Endothelial cell of umbilical vein (primary cell): Measurements from ENCODE around the gene NFKBIL1. TPM values are rescaled to one million over a fixed set of nuclear protein-coding genes. Genes with fewer than 3 reads are reported as not detected.
A peak's percentile ranks its signal among the peaks of the same experiment; 100 is the strongest.

Source experiments
- BruUV-seq: library from RNA; stranded (reverse); fragments of 400-500 nt; replicated peaks from 2 replicates; lab custom pipeline; 2021; lab: Mats Ljungman, UMichigan
- CTCF ChIA-PET: fragments of 300-600, 350-600 bp; sonication (Branson Sonifier 250); formaldehyde crosslinking; loops from one replicate; lab custom pipeline; 2021; ENCODE audit warnings: antibody characterized with exemption, inconsistent platforms; lab: Charles Lee
- POLR2A ChIA-PET: fragments of 300-600, 350-600 bp; sonication (Branson Sonifier 250); formaldehyde crosslinking; loops from one replicate; lab custom pipeline; 2021; ENCODE audit warnings: antibody characterized with exemption, inconsistent platforms; lab: Charles Lee
- DNase-seq: peaks from one replicate; pipeline ENCODE4 v3.0.0-alpha.2; 2011; ENCODE audit warnings: low read depth, low spot score
- FAIRE-seq: peaks from 2 replicates; lab custom pipeline; 2011; peaks lifted over from hg19 to GRCh38; lab: Jason Lieb, UNC
- H2AFZ ChIP-seq: 2 replicates; pipeline ENCODE4 v1.6.0; 2012; ENCODE audit warnings: low read depth, low read length, control low read depth, inconsistent platforms
- H3K27ac ChIP-seq: 2 replicates; pipeline ENCODE4 v1.5.1; 2011; ENCODE audit warnings: low read depth, mild to moderate bottlenecking, control low read depth, low read length, moderate library complexity; ENCODE audit not compliant: insufficient read depth
- H3K27me3 ChIP-seq, 2 experiments: 2 replicates each; pipeline versions ENCODE4 v1.6.0 to v1.6.1; 2011; ENCODE audit warnings: low read length in 2 of 2, mixed read lengths in 1 of 2; ENCODE audit not compliant: control insufficient read depth in 2 of 2, insufficient read depth in 2 of 2
- H3K36me3 ChIP-seq, 2 experiments: 2 replicates in 1 of 2; 3 replicates in 1 of 2; pipeline ENCODE4 v1.5.1; 2011; ENCODE audit warnings: low read length in 2 of 2, mild to moderate bottlenecking in 1 of 2, moderate library complexity in 1 of 2; ENCODE audit not compliant: control insufficient read depth in 2 of 2, insufficient read depth in 2 of 2; ENCODE audit errors: extremely low read depth in 1 of 2
- H3K4me1 ChIP-seq: 3 replicates; pipeline ENCODE4 v1.5.1; 2011; ENCODE audit warnings: mild to moderate bottlenecking, low read length; ENCODE audit not compliant: control insufficient read depth, insufficient read depth; ENCODE audit errors: extremely low read depth
- H3K4me2 ChIP-seq: 2 replicates; pipeline ENCODE4 v1.6.1; 2011; ENCODE audit warnings: low read length, control low read depth, mixed read lengths; ENCODE audit not compliant: insufficient read depth
- H3K4me3 ChIP-seq, 3 experiments: fragments of 200-600 bp in 1 of 3; sonication (generic), shearing (Covaris generic) in 1 of 3; replicated peaks in 1 of 3; 2 replicates each; pipeline ENCODE4 v1.5.1; 2011 to 2016; ENCODE audit warnings: control low read depth in 3 of 3, low read length in 3 of 3, mild to moderate bottlenecking in 2 of 3, inconsistent platforms in 1 of 3, low read depth in 1 of 3, moderate library complexity in 1 of 3; ENCODE audit not compliant: insufficient read depth in 1 of 3
- H3K79me2 ChIP-seq: 2 replicates; pipeline ENCODE4 v1.6.0; 2012; ENCODE audit warnings: low read length, inconsistent platforms; ENCODE audit not compliant: control insufficient read depth, insufficient read depth
- H3K9ac ChIP-seq: replicated peaks from 2 replicates; pipeline ENCODE3; 2011; ENCODE audit warnings: low read length, control low read depth; ENCODE audit not compliant: insufficient read depth; ENCODE audit errors: extremely low read depth
- H3K9me1 ChIP-seq: replicated peaks from 3 replicates; pipeline ENCODE4 v1.6.0; 2011; ENCODE audit warnings: mild to moderate bottlenecking, low read length; ENCODE audit not compliant: control insufficient read depth, insufficient read depth; ENCODE audit errors: extremely low read depth
- H3K9me3 ChIP-seq: replicated peaks from 2 replicates; pipeline ENCODE4 v1.5.1; 2012; ENCODE audit warnings: low read length, inconsistent platforms; ENCODE audit not compliant: control insufficient read depth, insufficient read depth
- H4K20me1 ChIP-seq: replicated peaks from 2 replicates; pipeline ENCODE3; 2011; ENCODE audit warnings: mild to moderate bottlenecking, low read length; ENCODE audit not compliant: control insufficient read depth, insufficient read depth; ENCODE audit errors: extremely low read depth
- CTCF ChIP-seq, 2 donors: IDR thresholded peaks; 1 replicate in 1 of 2; 2 replicates in 1 of 2; pipeline ENCODE4 v1.5.1; 2011; ENCODE audit warnings: low read length in 2 of 2, mild to moderate bottlenecking in 2 of 2, moderate library complexity in 2 of 2, control low read depth in 1 of 2, inconsistent platforms in 1 of 2, low read depth in 1 of 2; ENCODE audit not compliant: insufficient read depth in 1 of 2; ENCODE audit errors: extremely low read depth in 1 of 2
- GATA2 ChIP-seq: IDR thresholded peaks from 2 replicates; pipeline ENCODE4 v1.7.0; 2011; ENCODE audit warnings: low read depth, mild to moderate bottlenecking, moderate library complexity, mixed read lengths, low read length; ENCODE audit not compliant: insufficient read length, insufficient read depth
- JUN ChIP-seq: IDR thresholded peaks from 2 replicates; pipeline ENCODE4 v1.6.1; 2011; ENCODE audit warnings: borderline replicate concordance, low read depth; ENCODE audit not compliant: insufficient read length, insufficient read depth
- MAX ChIP-seq: IDR thresholded peaks from 2 replicates; pipeline ENCODE4 v1.6.1; 2011; ENCODE audit not compliant: insufficient read depth, insufficient read length
- MYC ChIP-seq: IDR thresholded peaks from one replicate; pipeline ENCODE4 v1.6.1; 2011; ENCODE audit warnings: mild to moderate bottlenecking, low read depth, low read length
- POLR2A ChIP-seq: IDR thresholded peaks from 2 replicates; pipeline ENCODE4 v1.6.1; 2012; ENCODE audit warnings: low read depth, mild to moderate bottlenecking, control low read depth, low read length
- POLR2AphosphoS5 ChIP-seq: IDR thresholded peaks from 2 replicates; pipeline ENCODE4 v1.6.1; 2012; ENCODE audit warnings: low read depth, mild to moderate bottlenecking, control low read depth, low read length, moderate library complexity; ENCODE audit not compliant: insufficient read depth
- dilution Hi-C: fragments of 300-500 bp; cut with MboI; formaldehyde crosslinking; loops from one replicate; pipeline ENCODE4 v1.15.0; 2019; ENCODE audit warnings: low sequenced_read_pairs; ENCODE audit not compliant: extremely low pct_ligation_motif_present
- intact Hi-C: fragments of 100-400 bp; cut with micrococcal nuclease; formaldehyde crosslinking; loops from one replicate; pipeline ENCODE4 v1.10.0; 2022
- polyA plus RNA-seq, 4 experiments: library from polyadenylated mRNA; depleted of rRNA in 3 of 4; stranded (reverse) in 3 of 4; unstranded in 1 of 4; fragments of >200 nt; gene quantifications; 2 replicates each; pipeline versions ENCODE4 v1.2.1 to v1.2.3, GENCODE V29; 2011 to 2012; ENCODE audit warnings: missing spikeins in 1 of 4
- total RNA-seq: library from RNA; stranded (reverse); gene quantifications from 2 replicates; pipeline ENCODE4 v1.2.3, GENCODE V29; 2021

The NFKBIL1 gene
- total and polyA plus RNA-seq, 2 donors (not counting 3 experiments of a cell fraction or from before 2014, with no cell fraction given), result 9.9 to 15.5 TPM

DNA sequence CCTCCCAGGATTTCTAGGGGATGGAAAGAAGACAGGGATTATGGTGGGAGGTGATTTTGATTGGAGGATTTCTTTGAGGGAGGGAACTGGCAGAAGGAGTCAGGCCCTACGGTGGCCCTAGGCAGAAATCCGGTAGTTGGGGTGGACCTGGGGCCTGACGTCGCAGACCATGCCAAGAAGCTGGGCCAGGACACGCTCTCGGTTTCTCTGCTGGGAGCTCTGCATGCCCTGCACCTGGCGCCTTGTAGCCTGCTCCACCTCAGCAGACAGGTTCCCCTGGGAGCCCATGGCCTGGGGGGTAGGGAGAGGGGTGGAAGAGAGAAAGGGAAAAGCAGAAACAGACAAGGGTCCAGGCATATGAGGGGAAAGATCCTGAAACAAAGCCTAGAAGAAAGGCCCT, 2.1 kb upstream of the NFKBIL1 start:
- no peaks in the 10 kb centered on the region for H3K27me3 ChIP-seq
- ChIA-PET POLR2A (no interaction called here), CTCF (interaction anchor here (1.3 to 31.0 kb wide), 3 partner anchors 43 to 251 kb away, joined by 4 to 1517 read pairs (median 6); partner anchors contain the start of genes LST1, LTB, NCR3 and TNF)
- no peak overlapping the region for H2AFZ ChIP-seq
- dilution Hi-C loops, result no loop called here
- H3K4me1 ChIP-seq, result peaks cover 22% of the 10 kb centered on the region
- TF ChIP-seq JUN (no peak), POLR2A (no peak), POLR2AphosphoS5 (no peak)
- no peaks in the 10 kb centered on the region for H3K9me3 ChIP-seq
- no peak for FAIRE-seq
- H3K4me3 ChIP-seq, result no peak overlapping the region
- no peaks in the 10 kb centered on the region for H4K20me1 ChIP-seq
- H3K9me1 ChIP-seq, result no peaks in the 10 kb centered on the region
- no peak overlapping the region for H3K4me2 ChIP-seq
- peaks cover 23% of the 10 kb centered on the region for H3K79me2 ChIP-seq
- intact Hi-C loops, result loop anchor here (5.0 to 10.0 kb wide), 3 partner anchors 143 to 227 kb away; partner anchors contain the start of genes CLIC1 and MICA
- no TSS peak for BruUV-seq
- no peak overlapping the region for H3K9ac ChIP-seq
- H3K27ac ChIP-seq, result no peak overlapping the region
- no peak for DNase-seq
- H3K36me3 ChIP-seq, result peaks cover 0 to under 1% of the 10 kb centered on the region in 2 experiments

DNA sequence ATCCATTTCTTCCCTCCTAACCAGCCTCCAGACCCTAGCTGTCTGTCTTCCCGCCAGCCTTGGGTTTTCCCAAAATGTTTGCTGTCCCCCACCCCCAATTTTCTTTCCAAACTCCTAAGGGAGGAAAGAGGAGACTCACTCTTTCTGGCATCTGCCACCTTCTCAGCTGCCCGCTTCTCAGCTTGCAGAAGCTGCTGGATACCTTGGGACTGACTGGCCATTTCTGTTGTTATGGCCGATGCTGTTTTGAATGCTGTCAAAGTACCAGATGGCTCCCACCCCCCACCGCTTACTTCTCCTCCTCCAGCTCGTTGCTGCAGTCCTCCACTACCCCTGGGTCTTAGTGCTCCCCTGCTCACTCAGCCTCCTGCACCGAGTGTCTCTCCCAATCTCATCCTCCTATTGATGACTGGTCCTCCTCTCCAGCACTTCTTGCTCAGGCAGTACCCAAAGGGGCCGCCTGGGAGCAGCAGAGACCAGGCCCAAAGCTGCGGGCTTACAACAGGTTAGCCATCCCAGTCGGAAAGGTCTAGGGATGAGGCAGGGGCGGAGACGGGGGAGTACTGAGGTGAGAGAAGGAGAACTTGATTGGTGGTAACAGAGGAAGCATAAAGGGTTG, 960 bp upstream of the NFKBIL1 start, which contains the start of gene ATP6V1G2:
TSS of gene ATP6V1G2 (minus strand) at position 270 of the 619 bp plus-strand sequence. CDS start at position 221, 49 bp downstream.
- Histone ChIP-seq H3K27me3 (no peaks in the 10 kb centered on the region), H3K9me1 (no peaks in the 10 kb centered on the region), H3K9ac (peak within 1 kb of the TSS; percentile 96), H4K20me1 (no peaks in the 10 kb centered on the region), H3K4me3 (peak within 1 kb of the TSS; percentile 31 to 55 (median 34)), H3K36me3 (no peaks in the 10 kb centered on the region), H3K4me2 (peak within 1 kb of the TSS; percentile 87), H3K4me1 (peaks cover 20% of the 10 kb centered on the region), H3K27ac (peak within 1 kb of the TSS; percentile 87), H2AFZ (peak within 1 kb of the TSS; percentile 43), H3K79me2 (peaks cover 11% of the 10 kb centered on the region), H3K9me3 (no peaks in the 10 kb centered on the region)
- dilution Hi-C loops, result no loop called here
- TF ChIP-seq POLR2AphosphoS5 (no peak), MYC (no peak), GATA2 (no peak), JUN (no peak), CTCF (IDR thresholded peaks at IDR 0.05; ENCODE audit: extremely low read depth in 1 of 2, insufficient read depth in 1 of 2, low read depth in 1 of 2, low read length in 2 of 2) (peak; percentile 94 to 97), MAX (no peak)
- ChIA-PET POLR2A (no interaction called here), CTCF (interaction anchor here (0.9 to 31.0 kb wide), 10 partner anchors 10 to 250 kb away, joined by 3 to 1517 read pairs (median 3); partner anchors contain the start of genes GPANK1, LST1, LTB and NCR3)
- intact Hi-C loops, result loop anchor here (1.0 to 10.0 kb wide), 9 partner anchors 52 to 406 kb away; partner anchors contain the start of genes CLIC1, HSPA1B and MICA
- peak; percentile 78 for FAIRE-seq
- peak; percentile 89 for DNase-seq
- no TSS peak for BruUV-seq
